ENCODE measurements around the gene GDPD5. TPM values are rescaled to one million over a fixed set of nuclear protein-coding genes. Genes with fewer than 3 reads are reported as not detected.

Gene GDPD5
- total RNA-seq, 1 experiment from 2014 or later, result 7.8 TPM

- no peaks in the 10 kb centered on the region for H4K20me1 ChIP-seq (ENCODE audit: control insufficient read depth, insufficient read depth, insufficient read length)
- no peak overlapping the region for H3K56ac ChIP-seq (ENCODE audit: insufficient read length, low read depth, low read length)
- peaks cover 0 to 3% of the 10 kb centered on the region in 2 experiments; a peak in 1 of 5 replicates for H3K9me3 Mint-ChIP-seq
- TF ChIP-seq, protein P1, sequence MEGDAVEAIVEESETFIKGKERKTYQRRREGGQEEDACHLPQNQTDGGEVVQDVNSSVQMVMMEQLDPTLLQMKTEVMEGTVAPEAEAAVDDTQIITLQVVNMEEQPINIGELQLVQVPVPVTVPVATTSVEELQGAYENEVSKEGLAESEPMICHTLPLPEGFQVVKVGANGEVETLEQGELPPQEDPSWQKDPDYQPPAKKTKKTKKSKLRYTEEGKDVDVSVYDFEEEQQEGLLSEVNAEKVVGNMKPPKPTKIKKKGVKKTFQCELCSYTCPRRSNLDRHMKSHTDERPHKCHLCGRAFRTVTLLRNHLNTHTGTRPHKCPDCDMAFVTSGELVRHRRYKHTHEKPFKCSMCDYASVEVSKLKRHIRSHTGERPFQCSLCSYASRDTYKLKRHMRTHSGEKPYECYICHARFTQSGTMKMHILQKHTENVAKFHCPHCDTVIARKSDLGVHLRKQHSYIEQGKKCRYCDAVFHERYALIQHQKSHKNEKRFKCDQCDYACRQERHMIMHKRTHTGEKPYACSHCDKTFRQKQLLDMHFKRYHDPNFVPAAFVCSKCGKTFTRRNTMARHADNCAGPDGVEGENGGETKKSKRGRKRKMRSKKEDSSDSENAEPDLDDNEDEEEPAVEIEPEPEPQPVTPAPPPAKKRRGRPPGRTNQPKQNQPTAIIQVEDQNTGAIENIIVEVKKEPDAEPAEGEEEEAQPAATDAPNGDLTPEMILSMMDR (conservative IDR thresholded peaks at IDR 0.05), result no peak
- H3K9ac ChIP-seq (ENCODE audit: extremely low read depth, insufficient read length, low read length), result no peak overlapping the region
- no peak overlapping the region; a peak in 1 of 7 replicates for H3K27ac Mint-ChIP-seq
- H2AFZ ChIP-seq (ENCODE audit: low read length), result no peak overlapping the region
- H2BK20ac ChIP-seq (ENCODE audit: low read depth, low read length, poor library complexity, severe bottlenecking), result no peak overlapping the region
- H3K36me3 Mint-ChIP-seq (ENCODE audit: insufficient read depth in 1 of 3, low read depth in 3 of 3), result peaks cover 0 to 4% (median 0%) of the 10 kb centered on the region in 3 experiments; a peak in 1 of 7 replicates
- H3K79me1 ChIP-seq (ENCODE audit: insufficient read depth, low read depth, low read length, poor library complexity, severe bottlenecking), result no peaks in the 10 kb centered on the region
- H3T11ph ChIP-seq (ENCODE audit: low read length), result no peak overlapping the region
- no peaks in the 10 kb centered on the region for H3K23me2 ChIP-seq (ENCODE audit: insufficient read length, low read depth, low read length, poor library complexity, severe bottlenecking)
- H2BK12ac ChIP-seq (ENCODE audit: insufficient read length, low read depth, low read length), result no peak overlapping the region
- H2BK5ac ChIP-seq (ENCODE audit: insufficient read length, low read length), result no peak overlapping the region
- H3K23ac ChIP-seq (ENCODE audit: insufficient read length, low read depth, low read length), result no peak overlapping the region
- DNase-seq, result no peak
- no peak overlapping the region for H3K18ac ChIP-seq (ENCODE audit: insufficient read length, low read depth, low read length)
- H3K27me3 ChIP-seq (ENCODE audit: insufficient read depth, low read length), result no peaks in the 10 kb centered on the region
- no peaks in the 10 kb centered on the region for H3K79me2 ChIP-seq (ENCODE audit: insufficient read depth, low read length)
- no peaks in the 10 kb centered on the region for H3K9me3 ChIP-seq (ENCODE audit: control insufficient read depth, low read depth, low read length)
- no peak overlapping the region for H3K4ac ChIP-seq (ENCODE audit: low read depth, low read length)
- WGBS (ENCODE audit: extremely low coverage, insufficient read length, low lambda C conversion rate), result no CpG with 5 or more reads among the region's 5 CpGs
- H2AK5ac ChIP-seq (ENCODE audit: insufficient read length, low read length), result no peak overlapping the region
- H4K8ac ChIP-seq (replicated peaks; ENCODE audit: insufficient read length, low read depth, low read length), result no peak overlapping the region
- no peak overlapping the region for H3K14ac ChIP-seq (ENCODE audit: insufficient read depth, low read length)
- no peak overlapping the region for H2BK15ac ChIP-seq (ENCODE audit: low read depth, low read length)
- no peak overlapping the region for H3K4me3 Mint-ChIP-seq
- H3K4me1 ChIP-seq (ENCODE audit: insufficient read depth, low read length), result no peaks in the 10 kb centered on the region
- no peak overlapping the region for H3K4me2 ChIP-seq (ENCODE audit: insufficient read depth, insufficient read length, low read length)
- no peak overlapping the region for H3K27ac ChIP-seq (ENCODE audit: insufficient read length, low read depth, low read length)
- no peak overlapping the region for H4K91ac ChIP-seq (ENCODE audit: insufficient read length, low read depth, low read length)
- H3K4me1 Mint-ChIP-seq, result peaks cover 15 to 26% of the 10 kb centered on the region in 2 experiments
- H4K5ac ChIP-seq (ENCODE audit: insufficient read length, low read depth, low read length), result no peak overlapping the region
- H3K27me3 Mint-ChIP-seq (ENCODE audit: low read depth), result peaks cover 4% of the 10 kb centered on the region; the same call in 1 of the 2 replicates
- H2BK120ac ChIP-seq (ENCODE audit: low read depth, low read length, poor library complexity, severe bottlenecking), result no peak overlapping the region
These were observed 23.7 kb upstream of the GDPD5 start for GRCh38 chr11:75549370-75549958.
